ENCODE data around the gene LST1. TPM values are rescaled to one million over a fixed set of nuclear protein-coding genes. Genes with fewer than 3 reads are reported as not detected.
A peak's percentile ranks its signal among the peaks of the same experiment; 100 is the strongest.

LST1 gene
- total RNA-seq, 4 donors from 2014 or later = 1.6 to 7.0 (median 4.4) TPM

GRCh38 chr6:31578184-31579118 is 7.6 kb upstream of the LST1 start:
- DNase-seq (ENCODE audit: low spot score in 2 of 2) = no peak
- no peak overlapping the region for H3K4me3 ChIP-seq (ENCODE audit: low read depth, poor library complexity, severe bottlenecking)
- WGBS, 2 donors = 72 to 78% methylated on average over 12 of the region's 12 CpGs
- intact Hi-C loops (cut with DNase I; ENCODE audit: low total_unique reads) = no loop called here
- no peak for TF ChIP-seq POLR2A (IDR thresholded peaks at IDR 0.05)
- TF ChIP-seq, protein P1, sequence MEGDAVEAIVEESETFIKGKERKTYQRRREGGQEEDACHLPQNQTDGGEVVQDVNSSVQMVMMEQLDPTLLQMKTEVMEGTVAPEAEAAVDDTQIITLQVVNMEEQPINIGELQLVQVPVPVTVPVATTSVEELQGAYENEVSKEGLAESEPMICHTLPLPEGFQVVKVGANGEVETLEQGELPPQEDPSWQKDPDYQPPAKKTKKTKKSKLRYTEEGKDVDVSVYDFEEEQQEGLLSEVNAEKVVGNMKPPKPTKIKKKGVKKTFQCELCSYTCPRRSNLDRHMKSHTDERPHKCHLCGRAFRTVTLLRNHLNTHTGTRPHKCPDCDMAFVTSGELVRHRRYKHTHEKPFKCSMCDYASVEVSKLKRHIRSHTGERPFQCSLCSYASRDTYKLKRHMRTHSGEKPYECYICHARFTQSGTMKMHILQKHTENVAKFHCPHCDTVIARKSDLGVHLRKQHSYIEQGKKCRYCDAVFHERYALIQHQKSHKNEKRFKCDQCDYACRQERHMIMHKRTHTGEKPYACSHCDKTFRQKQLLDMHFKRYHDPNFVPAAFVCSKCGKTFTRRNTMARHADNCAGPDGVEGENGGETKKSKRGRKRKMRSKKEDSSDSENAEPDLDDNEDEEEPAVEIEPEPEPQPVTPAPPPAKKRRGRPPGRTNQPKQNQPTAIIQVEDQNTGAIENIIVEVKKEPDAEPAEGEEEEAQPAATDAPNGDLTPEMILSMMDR (IDR thresholded peaks at IDR 0.05) = no peak

DNA sequence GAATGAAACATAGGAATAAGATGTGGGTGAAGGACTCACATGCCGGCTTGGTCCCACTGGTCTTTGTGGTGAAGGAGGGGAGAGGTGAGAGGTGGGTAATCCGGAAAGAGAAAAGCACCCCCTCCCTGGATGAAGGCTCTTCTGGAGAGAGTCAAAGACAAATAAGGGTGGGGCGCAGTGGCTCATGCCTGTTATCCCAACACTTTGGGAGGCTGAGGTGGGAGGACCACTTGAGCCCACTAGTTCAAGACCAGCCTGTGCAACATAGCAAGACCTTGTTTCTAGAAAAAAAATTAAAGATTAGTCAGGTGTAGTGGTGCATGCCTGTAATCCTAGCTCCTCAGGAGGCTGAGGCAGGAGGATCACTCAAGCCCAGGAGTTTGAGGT is 7.0 kb upstream of the LST1 start:
- no peak for DNase-seq (ENCODE audit: low spot score in 2 of 2)
- WGBS, 2 donors = 86 to 92% methylated on average over 3 of the region's 3 CpGs
- intact Hi-C loops (cut with DNase I; ENCODE audit: low total_unique reads) = no loop called here
- H3K4me3 ChIP-seq (ENCODE audit: low read depth, poor library complexity, severe bottlenecking) = no peak overlapping the region
- TF ChIP-seq, protein P1 (IDR thresholded peaks at IDR 0.05) = no peak
- no peak for TF ChIP-seq POLR2A (IDR thresholded peaks at IDR 0.05)

DNA sequence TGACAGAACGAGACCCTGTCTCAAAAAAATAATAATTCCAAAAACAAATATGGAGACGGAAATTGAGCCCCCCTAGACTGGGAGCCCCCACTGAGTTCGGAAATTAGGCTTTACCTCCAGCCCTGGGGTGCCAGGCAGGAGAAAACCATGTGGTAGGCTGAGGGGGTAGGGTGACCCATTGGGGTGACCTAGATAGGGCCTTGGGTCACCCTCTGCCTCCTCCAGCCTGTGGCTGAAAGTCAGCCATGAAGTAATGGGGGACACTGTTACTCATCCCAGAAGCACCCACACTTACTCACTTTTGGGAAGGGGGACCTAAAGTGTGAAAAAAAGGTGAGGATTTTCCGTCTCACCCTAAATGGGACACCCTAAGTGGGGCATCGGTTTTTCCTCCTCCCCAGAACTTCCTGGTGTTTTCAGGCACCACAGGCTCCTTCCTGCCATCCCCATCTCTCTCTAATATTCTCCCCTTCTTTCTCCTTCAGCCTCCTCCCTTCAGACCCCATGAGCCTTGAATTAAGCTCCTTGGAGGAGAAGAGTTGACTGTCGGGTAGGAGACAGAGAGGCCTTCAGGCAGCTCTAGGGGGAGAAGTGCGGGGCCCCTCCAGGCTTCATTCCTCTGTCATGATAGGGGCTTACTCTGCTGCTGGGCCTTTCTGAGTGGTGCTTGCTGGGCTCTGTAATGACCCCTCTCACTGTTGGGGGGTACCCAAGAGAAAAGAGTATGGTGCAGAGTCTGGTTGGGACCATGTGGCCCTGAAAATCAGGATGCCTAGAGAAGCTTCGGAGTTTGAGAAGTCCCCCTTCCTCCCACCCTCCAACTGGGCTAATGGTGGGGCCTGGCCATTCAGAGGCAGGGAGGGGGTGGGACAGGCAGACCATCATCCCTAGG is 6.3 kb upstream of the LST1 start:
- intact Hi-C loops (cut with DNase I; ENCODE audit: low total_unique reads) = no loop called here
- 91% methylated on average over 8 of the region's 8 CpGs for WGBS, 2 donors
- H3K4me3 ChIP-seq (ENCODE audit: low read depth, poor library complexity, severe bottlenecking) = no peak overlapping the region
- TF ChIP-seq, protein P1 (IDR thresholded peaks at IDR 0.05) = no peak
- no peak for TF ChIP-seq POLR2A (IDR thresholded peaks at IDR 0.05)
- DNase-seq (ENCODE audit: low spot score in 2 of 2) = peak in 1 of 2 donors; percentile 71

DNA sequence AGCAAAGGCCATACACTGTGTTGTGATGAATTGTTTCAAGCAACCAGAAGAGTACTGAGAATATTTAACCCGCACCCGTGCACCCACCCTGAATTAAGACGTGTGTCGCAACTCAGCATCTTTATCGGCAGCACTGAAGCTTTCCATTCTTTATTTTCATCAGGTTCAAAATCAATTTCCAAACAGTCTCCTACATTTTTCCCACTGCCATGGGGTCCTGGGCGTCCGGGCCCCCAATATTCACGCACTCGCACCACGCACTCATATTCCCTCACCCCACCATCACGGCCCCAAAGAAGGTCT is 5.7 kb upstream of the LST1 start:
- TF ChIP-seq POLR2A (IDR thresholded peaks at IDR 0.05) = no peak
- TF ChIP-seq, protein P1 (IDR thresholded peaks at IDR 0.05) = no peak
- intact Hi-C loops (cut with DNase I; ENCODE audit: low total_unique reads) = no loop called here
- H3K4me3 ChIP-seq (ENCODE audit: low read depth, poor library complexity, severe bottlenecking) = no peak overlapping the region
- WGBS, 2 donors = 34 to 37% methylated on average over 11 of the region's 11 CpGs
- no peak for DNase-seq (ENCODE audit: low spot score in 2 of 2)

- DNase-seq (ENCODE audit: low spot score in 2 of 2) = peak; percentile 71 to 97
- intact Hi-C loops (cut with DNase I; ENCODE audit: low total_unique reads) = no loop called here
- TF ChIP-seq POLR2A (IDR thresholded peaks at IDR 0.05) = no peak
- TF ChIP-seq, protein P1 (IDR thresholded peaks at IDR 0.05) = peak in 1 of 3 donors; percentile 93
- peak overlapping the region; percentile 70 for H3K4me3 ChIP-seq (ENCODE audit: low read depth, poor library complexity, severe bottlenecking)
- WGBS, 2 donors = 0 to 2% methylated on average over 27 to 51 of the region's 62 CpGs
Observed at GRCh38 chr6:31580807-31581433, 5.2 kb upstream of the LST1 start.

Data from lower leg skin (tissue), 4 donors.